Kidney epithelial cell (primary cell): Measurements from ENCODE around the gene SLC35B2. TPM values are rescaled to one million over a fixed set of nuclear protein-coding genes. Genes with fewer than 3 reads are reported as not detected.

Experiments
- DNase-seq: peaks from one replicate; pipeline ENCODE4 v3.0.0-alpha.2; 2010; ENCODE audit warnings: low read depth
- H3K27me3 ChIP-seq: 2 replicates; pipeline ENCODE4 v1.6.0; 2011; ENCODE audit warnings: low read length; ENCODE audit not compliant: control insufficient read depth, insufficient read depth
- H3K36me3 ChIP-seq: 2 replicates; pipeline ENCODE4 v1.5.1; 2011; ENCODE audit warnings: low read length; ENCODE audit not compliant: control insufficient read depth, insufficient read depth
- H3K4me3 ChIP-seq: 2 replicates; pipeline ENCODE4 v1.5.1; 2011; ENCODE audit warnings: low read depth, mild to moderate bottlenecking, control low read depth, low read length
- total RNA-seq: library from RNA; depleted of rRNA; stranded (reverse); fragments of >200 nt; gene quantifications from 2 replicates; pipeline ENCODE4 v1.2.3, GENCODE V29; 2015
- TF ChIP-seq, protein P1 (sequence below): IDR thresholded peaks from 2 replicates; pipeline ENCODE4 v1.5.1; 2011; ENCODE audit warnings: mild to moderate bottlenecking, moderate library complexity, low read length, control low read depth, inconsistent platforms; ENCODE audit not compliant: insufficient read depth, poor library complexity, severe bottlenecking

The SLC35B2 gene
- total RNA-seq, 1 donor from 2014 or later: 67.3 TPM

DNA sequence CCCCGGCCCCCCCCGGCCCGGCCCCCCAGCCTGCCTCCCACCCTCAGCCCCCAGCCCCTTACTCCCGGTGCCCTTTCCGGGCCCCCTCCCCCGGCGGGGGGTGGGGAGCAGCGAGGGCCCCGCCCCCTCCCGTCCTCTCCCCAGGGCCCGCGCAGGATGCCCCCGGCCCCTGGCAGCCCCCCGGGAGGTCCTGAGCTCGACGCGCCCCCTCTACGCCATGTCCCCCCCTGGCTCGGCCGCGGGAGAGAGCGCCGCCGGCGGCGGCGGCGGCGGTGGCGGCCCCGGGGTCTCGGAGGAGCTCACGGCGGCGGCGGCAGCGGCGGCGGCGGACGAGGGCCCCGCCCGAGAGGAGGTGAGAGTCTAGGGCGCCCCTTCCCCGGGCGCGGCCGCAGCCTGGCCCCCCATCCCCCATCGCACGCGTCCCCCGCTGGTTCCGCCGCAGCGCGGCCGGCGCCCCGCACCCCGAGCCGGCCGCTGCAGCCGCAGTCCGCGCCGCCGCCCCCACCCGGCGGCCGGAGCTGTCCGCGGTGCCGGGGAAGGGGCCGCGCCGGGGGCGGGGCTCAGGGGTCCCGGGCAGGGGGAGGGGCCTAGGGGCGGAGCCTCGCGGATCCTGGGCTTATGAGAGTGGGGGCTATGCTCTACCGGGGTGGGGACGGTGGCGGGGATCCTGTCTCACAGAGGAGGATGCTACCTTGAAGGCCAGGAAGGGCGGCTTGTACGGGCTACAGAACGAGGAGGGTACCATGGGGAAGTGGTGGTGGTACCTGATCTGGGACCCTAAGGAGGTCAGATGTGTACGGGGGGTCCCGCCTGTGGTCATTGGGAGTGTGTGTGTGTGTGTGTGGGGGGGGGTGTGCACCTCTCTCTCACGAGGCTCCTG is 13.4 kb upstream of the SLC35B2 start:
- H3K36me3 ChIP-seq: no peaks in the 10 kb centered on the region
- no peak for DNase-seq
- no peak overlapping the region for H3K4me3 ChIP-seq
- peaks cover 60% of the 10 kb centered on the region for H3K27me3 ChIP-seq
- TF ChIP-seq, protein P1, sequence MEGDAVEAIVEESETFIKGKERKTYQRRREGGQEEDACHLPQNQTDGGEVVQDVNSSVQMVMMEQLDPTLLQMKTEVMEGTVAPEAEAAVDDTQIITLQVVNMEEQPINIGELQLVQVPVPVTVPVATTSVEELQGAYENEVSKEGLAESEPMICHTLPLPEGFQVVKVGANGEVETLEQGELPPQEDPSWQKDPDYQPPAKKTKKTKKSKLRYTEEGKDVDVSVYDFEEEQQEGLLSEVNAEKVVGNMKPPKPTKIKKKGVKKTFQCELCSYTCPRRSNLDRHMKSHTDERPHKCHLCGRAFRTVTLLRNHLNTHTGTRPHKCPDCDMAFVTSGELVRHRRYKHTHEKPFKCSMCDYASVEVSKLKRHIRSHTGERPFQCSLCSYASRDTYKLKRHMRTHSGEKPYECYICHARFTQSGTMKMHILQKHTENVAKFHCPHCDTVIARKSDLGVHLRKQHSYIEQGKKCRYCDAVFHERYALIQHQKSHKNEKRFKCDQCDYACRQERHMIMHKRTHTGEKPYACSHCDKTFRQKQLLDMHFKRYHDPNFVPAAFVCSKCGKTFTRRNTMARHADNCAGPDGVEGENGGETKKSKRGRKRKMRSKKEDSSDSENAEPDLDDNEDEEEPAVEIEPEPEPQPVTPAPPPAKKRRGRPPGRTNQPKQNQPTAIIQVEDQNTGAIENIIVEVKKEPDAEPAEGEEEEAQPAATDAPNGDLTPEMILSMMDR: no peak

GRCh38 chr6:44269921-44270525 is 12.7 kb upstream of the SLC35B2 start, which contains the start of gene TMEM151B:
Gene TMEM151B, plus strand, starts transcription at chr6:44270450. Its CDS starts 293 bp downstream, at chr6:44270743.
- peaks cover 53% of the 10 kb centered on the region for H3K27me3 ChIP-seq
- no peaks in the 10 kb centered on the region for H3K36me3 ChIP-seq
- H3K4me3 ChIP-seq: no peak within 1 kb of the TSS
- no peak for DNase-seq
- TF ChIP-seq, protein P1: no peak

DNA sequence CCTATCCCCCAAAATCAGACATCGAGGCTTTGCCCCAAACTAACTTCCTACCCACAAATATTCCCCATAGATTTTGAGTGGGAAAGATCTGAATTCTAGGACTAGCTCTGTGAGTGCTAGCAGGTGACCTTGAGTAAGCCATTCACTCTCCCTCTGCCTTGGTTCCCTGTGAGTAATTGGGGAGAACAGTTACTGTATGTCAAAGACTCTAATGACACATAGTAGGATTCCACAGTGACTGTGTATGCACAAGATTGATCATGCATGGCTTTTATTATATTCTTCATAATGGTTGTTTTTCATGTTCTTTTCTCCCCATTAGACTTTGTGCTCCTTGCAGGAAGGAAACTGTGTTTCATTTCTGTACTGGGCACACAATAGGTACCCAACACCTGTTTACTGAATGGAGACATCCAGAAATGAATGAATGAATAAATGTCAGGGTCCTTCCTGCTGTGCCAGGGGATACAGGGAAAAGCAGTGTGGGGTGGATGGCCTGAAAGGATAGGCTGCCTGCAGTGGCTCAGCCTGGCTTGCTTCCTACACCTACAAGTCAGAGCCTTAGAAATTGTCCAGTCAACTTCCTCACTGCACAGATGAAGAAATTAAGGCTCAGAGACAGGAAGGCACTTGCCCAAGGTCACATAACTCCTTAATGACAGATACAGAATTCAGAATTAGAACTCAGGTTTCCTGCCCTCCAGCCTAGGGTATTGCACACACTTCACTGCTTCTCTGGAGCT is 12.0 kb upstream of the SLC35B2 start:
- DNase-seq: no peak
- TF ChIP-seq, protein P1: no peak
- H3K27me3 ChIP-seq: peaks cover 50% of the 10 kb centered on the region
- H3K36me3 ChIP-seq: no peaks in the 10 kb centered on the region
- no peak overlapping the region for H3K4me3 ChIP-seq

- TF ChIP-seq, protein P1: peak; percentile 93
- H3K4me3 ChIP-seq: no peak overlapping the region
- no peaks in the 10 kb centered on the region for H3K36me3 ChIP-seq
- H3K27me3 ChIP-seq: peaks cover 46% of the 10 kb centered on the region
- no peak for DNase-seq
Observed at GRCh38 chr6:44268095-44268628, 10.8 kb upstream of the SLC35B2 start.

DNA sequence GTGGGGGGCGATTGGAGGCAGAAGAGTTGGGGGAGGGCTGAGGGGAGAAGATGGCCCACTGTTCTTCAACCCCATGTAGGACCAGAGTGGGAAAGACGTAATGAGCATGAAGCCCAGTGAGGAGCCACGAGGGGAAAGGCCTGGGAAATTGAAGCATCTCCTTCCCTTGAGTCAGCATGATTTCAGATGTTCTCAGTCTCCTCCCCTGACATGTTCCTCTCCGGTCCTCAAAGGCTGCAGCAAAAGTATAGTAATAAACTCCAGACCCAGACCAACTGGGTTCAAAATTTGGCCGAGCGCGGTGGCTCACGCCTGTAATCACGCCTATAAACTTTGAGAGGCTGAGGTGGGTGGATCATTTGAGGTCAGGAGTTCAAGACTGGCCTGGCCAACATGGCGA is 9.9 kb upstream of the SLC35B2 start:
- TF ChIP-seq, protein P1: no peak
- Histone ChIP-seq H3K36me3 (no peaks in the 10 kb centered on the region), H3K4me3 (no peak overlapping the region), H3K27me3 (peaks cover 37% of the 10 kb centered on the region)
- DNase-seq: no peak
